Skin of body (tissue), 2 donors: ENCODE data around the gene NMT2. TPM values are rescaled to one million over a fixed set of nuclear protein-coding genes. Genes with fewer than 3 reads are reported as not detected.

Experiments
- DNase-seq: peaks from one replicate; lab custom pipeline; 2025; lab: John Stamatoyannopoulos, UW
- total RNA-seq: library from RNA; depleted of rRNA; stranded (reverse); fragments of >200 nt; gene quantifications from one replicate; pipeline ENCODE4 v1.2.3, GENCODE V29; 2014

Gene NMT2
- total RNA-seq, 1 donor from 2014 or later: 22.0 TPM

GRCh38 chr10:15141136-15142054 is 27.1 kb downstream of the NMT2 start:
- DNase-seq: no peak

DNA sequence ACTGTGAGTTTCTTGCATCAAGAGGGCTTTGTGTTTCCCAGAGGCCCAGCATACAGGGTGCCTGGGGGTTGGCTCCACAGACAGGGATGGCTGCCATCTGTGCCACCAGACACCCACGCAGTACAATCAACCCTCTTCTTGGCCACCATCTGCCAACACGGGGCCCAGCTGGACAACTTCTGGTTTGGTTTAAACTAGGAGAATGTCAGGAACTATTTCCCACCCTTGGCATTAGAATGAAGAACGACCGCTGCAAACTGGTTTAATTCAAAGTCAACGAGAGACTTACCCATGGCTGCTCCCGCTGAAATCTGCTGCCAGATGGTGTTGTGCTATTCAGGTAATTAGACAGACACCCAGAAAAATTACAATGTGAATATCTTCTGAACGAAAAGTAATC is 27.8 kb downstream of the NMT2 start:
- no peak for DNase-seq

- no peak for DNase-seq
Measured at GRCh38 chr10:15137636-15138035, 30.9 kb downstream of the NMT2 start.

- DNase-seq: no peak
Measured at GRCh38 chr10:15137036-15137359, 31.5 kb downstream of the NMT2 start.

DNA sequence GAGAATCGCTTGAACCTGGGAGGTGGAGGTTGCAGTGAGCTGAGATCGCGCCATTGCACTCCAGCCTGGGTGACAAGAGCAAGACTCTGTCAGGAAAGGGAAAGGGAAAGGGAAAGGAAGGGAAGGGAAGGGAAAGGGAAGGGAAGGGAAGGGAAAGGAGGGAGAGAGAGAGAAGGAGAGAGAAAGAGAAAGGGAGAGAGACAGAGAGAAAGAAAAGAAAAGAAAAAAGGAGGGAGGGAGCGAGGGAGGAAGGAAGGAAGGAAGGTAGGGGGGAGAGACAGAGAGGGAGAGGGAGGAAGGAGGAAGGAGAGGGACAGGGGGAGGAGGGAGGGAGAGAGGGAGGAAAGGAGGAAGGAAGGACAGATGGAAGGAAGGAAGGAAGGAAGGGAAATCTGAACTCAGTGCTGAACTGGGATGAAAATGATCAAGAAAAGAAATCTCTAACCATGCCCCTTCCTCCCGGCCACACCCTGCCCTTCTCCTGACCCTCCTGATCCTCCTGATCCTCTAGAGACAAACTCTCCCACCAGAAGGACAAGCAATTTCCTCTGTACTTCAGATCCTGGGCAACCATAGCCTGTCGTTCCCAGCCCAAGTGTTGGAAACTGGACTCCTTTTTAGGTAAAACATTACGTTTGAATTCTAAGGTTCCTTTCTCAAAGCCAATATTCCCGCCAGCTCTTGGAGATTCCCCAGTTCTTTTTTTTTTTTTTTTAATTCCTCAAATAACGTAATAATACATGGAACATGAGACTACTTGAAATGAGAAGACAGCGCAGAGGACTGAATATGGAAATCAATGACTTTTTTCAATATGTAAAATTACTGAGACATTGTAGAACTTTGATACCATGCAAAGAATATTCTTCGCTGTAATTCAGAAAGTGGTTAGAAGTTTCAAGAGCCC is 32.1 kb downstream of the NMT2 start:
- no peak for DNase-seq

DNA sequence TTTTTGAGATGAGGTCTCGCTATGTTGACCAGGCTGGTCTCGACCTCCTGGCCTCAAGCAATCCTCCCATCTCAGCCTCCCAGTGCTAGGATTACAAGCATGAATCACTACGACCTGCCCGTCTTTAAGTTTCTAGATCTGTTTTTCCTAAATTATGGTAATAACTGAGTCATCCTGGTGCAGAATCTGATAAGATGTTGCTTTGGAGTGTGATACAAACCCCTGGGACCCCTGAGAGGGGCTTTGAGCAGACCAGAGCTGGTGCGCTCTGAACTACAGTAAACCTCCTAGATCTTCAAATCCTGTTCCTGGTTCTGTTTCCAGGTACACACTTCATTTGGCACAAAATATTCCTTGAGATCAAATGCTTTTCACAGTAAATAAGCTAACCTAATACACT is 37.2 kb downstream of the NMT2 start:
- DNase-seq: no peak

GRCh38 chr10:15124908-15125307 is 43.6 kb downstream of the NMT2 start:
- DNase-seq: no peak

DNA sequence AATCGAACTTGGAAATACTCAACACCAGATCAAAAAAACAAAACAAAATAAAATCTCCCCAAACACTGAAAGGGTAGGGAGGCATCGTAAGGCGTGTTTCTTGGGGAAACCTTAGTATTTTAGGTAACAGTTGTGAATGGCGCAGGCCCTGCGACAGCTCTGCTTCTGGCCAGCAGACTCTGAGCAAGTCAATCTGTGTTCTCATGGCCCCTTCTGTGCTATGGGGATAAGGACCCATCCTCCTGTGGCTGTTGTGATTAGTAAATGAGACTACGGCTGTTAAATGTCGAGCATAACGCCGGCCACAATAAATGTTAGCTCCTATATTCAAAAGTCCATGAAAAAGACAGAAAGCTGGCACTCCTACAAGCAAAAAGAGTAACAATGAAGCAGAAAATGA is 44.3 kb downstream of the NMT2 start:
- DNase-seq: no peak

DNA sequence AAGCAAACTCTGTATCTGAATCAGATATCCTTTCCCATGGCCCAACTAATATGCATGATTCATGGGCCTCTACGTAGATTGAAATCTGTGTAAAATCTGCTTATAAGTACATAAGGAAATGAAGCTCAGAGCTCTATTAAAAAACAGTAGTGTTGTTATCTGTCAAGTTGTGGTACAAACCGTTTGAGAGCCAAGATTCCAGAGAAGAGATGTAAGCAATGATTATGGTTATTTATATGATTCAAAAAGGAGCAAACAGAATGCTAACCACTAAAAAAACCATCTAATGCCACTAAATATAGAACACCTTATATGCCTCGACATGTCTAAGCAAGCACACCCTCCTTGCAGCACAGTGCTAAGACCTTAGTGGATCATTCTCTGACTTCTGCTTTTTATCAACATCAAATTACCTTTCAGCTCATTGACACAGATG is 44.7 kb downstream of the NMT2 start:
- DNase-seq: no peak

DNA sequence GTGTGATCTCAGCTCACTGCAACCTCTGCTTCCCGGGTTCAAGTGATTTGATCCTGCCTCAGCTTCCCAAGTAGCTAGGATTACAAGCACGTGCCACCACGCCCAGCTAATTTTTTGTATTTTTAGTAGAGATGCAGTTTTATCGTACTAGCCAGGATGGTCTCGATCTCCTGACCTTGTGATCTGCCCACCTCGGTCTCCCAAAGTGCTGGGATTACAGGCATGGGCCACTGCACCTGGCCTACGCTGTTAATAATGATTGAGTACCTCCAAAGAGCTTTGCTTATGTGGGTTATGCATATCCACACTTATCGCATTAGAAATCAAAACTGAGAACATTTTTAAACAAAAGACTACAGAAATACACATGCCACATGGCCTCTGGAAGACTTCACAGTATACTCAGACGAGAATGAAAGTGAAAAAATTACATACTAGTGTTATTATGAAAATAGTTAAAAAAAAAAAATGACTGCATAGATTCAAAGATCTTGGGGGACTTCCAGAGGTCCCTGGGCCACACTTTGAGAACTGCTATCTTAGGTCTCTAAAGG is 45.9 kb downstream of the NMT2 start:
- no peak for DNase-seq

GRCh38 chr10:15121707-15122106 is 46.8 kb downstream of the NMT2 start:
- no peak for DNase-seq

DNA sequence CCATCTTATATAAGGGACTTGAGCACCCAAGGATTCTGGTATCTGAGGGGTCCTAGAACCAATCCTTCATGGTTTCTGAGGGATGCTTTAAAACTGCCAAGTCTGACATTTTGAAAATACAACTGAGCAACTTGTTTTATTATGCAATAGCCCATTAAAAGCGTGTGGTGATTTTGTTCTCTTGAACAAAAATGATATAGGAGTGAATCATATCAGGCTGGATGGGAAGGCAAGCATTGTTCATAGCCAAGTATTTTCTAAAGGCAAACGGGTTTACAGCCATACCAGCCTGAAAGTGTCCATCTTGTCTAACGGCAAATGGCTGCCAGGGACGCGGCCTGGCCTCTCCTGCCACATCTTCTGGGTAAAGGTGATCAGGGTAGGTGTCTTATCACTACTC is 48.0 kb downstream of the NMT2 start:
- no peak for DNase-seq

- DNase-seq: no peak
Measured at GRCh38 chr10:15118615-15119014, 49.9 kb downstream of the NMT2 start.

DNA sequence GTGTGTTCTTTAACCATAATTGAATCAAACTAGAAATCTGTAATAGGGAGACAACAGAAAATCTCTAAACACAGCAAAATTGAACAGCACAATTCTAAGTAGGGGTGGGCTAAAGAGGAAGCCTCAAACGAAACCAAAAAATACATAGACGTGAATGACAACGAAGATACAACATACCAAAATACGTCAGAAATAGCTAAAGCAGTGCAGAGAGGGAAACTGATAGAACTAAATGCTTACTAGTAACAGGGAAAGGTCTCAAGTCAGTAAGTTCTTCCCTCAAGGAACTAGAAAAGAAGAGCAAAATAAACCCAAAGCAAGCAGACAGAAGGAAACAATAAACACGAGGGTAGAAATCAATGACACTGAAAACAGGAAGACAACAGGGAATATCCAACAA is 52.3 kb downstream of the NMT2 start:
- DNase-seq: no peak

- no peak for DNase-seq
Measured at GRCh38 chr10:15113766-15114165, 54.7 kb downstream of the NMT2 start.

- no peak for DNase-seq
Measured at GRCh38 chr10:15112657-15113056, 55.8 kb downstream of the NMT2 start.

- DNase-seq: peak; percentile 40
Measured at GRCh38 chr10:15106352-15107013, 62.0 kb downstream of the NMT2 start.

- DNase-seq: no peak
Measured at GRCh38 chr10:15103513-15103912, 65.0 kb downstream of the NMT2 start.

DNA sequence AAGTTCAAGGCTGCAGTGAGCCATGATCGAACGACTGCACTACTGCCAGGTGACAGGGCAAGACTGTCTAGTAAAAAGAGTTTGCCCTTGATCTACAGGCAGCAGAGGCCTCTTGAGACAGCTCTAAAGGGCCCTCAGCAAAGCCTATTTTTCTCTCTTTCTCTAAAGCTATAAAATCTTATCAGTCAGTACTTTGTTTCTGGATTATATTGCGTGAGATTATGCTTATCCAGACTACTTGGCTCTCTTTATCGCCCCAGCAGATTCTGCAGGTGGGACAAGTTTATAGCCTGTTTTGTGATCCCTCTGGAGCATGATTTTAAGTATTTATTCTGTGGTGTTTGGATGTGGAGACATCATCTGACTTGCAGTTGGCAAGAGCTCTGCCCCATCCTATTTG is 68.6 kb downstream of the NMT2 start:
- no peak for DNase-seq

DNA sequence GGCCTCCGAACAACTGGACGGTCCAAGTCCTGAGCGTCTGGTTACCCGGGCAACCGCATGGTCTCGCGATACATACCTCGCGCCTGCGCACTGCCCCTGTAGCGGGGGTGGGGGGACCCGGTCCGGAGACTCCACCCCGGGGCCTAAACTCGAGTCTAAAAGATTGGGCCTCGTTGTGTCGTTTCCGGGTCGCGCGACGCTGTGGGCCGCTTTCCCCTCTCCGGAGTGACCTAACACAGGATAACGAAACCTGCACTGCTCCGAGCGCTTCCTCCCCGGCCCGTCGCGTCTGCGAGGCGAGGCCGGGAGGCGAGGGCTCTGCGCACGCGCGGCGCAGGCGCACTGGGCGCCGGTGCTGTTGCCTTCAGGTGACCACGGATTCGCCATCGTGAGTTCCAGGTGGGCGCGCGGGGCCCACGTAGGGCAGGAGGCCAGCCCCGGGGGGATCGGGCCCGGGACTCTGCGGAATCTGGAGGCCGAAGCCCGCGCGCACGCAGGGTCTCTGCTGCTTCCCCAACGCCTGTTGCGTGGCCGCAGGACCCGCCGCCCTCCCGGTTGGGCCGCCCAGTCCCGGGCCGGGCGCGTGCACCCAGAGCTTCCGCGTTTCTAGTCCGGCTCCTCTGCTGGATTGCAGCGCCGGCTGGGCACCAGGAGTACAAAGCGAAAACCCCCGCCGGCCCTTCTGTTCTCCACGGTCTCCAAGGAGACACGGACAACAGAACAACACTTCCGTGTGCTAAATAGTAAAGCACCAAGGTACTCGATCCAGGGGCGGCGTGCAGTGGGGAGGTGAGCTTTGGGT is 71.3 kb downstream of the NMT2 start, which contains the start of gene RPP38:
Gene RPP38, plus strand, starts transcription at position 345 of the 802 bp plus-strand sequence. CDS start 5,960 bp downstream, outside the sequence.
- DNase-seq: peak; percentile 88

- DNase-seq: no peak
Measured at GRCh38 chr10:15096661-15097010, 71.9 kb downstream of the NMT2 start.
